SHP77 treated with DMSO at 0.1 percent for 48 hours (cell line): ENCODE data around the gene UGT2B28.
"Not testable (repeated sequence)": the region's sequence is repeated elsewhere in the genome, so short reads cannot be mapped to it uniquely, and the experiment has no call there.

Source experiments
- DNase-seq: peaks from one replicate; lab custom pipeline; 2025; lab: John Stamatoyannopoulos, UW

UGT2B28 gene

GRCh38 chr4:69343558-69344420 lies 63.5 kb downstream of the UGT2B28 start:
- not testable (repeated sequence) for DNase-seq
